AG04450 (cell line): ENCODE results near the gene PROB1. TPM values are rescaled to one million over a fixed set of nuclear protein-coding genes. Genes with fewer than 3 reads are reported as not detected.
A peak's percentile ranks its signal among the peaks of the same experiment; 100 is the strongest.

ENCODE experiments used
- CTCF ChIA-PET: fragments of 300-600, 350-600 bp; formaldehyde crosslinking; extraction: SDS; loops from one replicate; lab custom pipeline; 2022; ENCODE audit warnings: antibody characterized with exemption, inconsistent platforms; lab: Charles Lee
- POLR2A ChIA-PET: fragments of 350-600 bp; formaldehyde crosslinking; extraction: SDS; loops from one replicate; lab custom pipeline; 2021; ENCODE audit warnings: antibody characterized with exemption, inconsistent platforms; lab: Yijun Ruan, JAX
- DNase-seq: peaks from one replicate; pipeline ENCODE4 v3.0.0-alpha.2; 2011; ENCODE audit warnings: low read depth, low spot score
- H3K27ac ChIP-seq: one replicate; pipeline ENCODE4 v1.5.1; 2012; ENCODE audit warnings: low read depth, low read length, control low read depth
- H3K27me3 ChIP-seq: one replicate; pipeline ENCODE4 v1.6.0; 2012; ENCODE audit warnings: low read length; ENCODE audit not compliant: control insufficient read depth, insufficient read depth
- H3K4me3 ChIP-seq: 2 replicates; pipeline ENCODE4 v1.5.1; 2011; ENCODE audit warnings: mild to moderate bottlenecking, low read depth, low read length, control low read depth
- H3K9me3 ChIP-seq: 2 replicates; pipeline ENCODE4 v1.5.1; 2012; ENCODE audit warnings: low read length; ENCODE audit not compliant: control insufficient read depth, insufficient read depth
- polyA plus RNA-seq: library from polyadenylated mRNA; depleted of rRNA; stranded (reverse); fragments of >200 nt; gene quantifications from 2 replicates; pipeline ENCODE4 v1.2.3, GENCODE V29; 2011
- TF ChIP-seq, protein P1 (sequence below): IDR thresholded peaks from 2 replicates; pipeline ENCODE4 v1.5.1; 2011; ENCODE audit warnings: low read depth, low read length, control low read depth, inconsistent platforms

PROB1 gene
- polyA plus RNA-seq, 1 experiment, result 0.19 TPM

DNA sequence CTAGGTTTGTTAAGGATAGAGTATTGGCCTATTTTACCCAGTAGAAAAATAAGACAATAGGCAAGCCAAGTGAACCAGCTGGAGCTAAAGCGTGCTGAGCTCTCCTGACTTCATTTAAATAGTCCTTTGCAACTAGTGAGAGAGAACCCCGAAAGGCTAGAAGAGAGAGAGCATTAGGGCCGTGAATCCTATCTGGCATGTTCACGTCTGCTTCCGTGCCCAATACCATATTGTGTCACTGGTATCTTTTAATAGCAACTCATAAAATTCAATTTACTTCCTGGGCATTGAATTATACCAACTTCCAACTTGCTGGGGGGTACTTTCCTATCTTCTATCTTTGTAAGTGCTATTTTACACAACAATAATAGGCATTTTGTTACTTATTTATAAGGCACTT is 30.6 kb upstream of the PROB1 start:
- Histone ChIP-seq H3K4me3 (no peak overlapping the region), H3K27me3 (no peaks in the 10 kb centered on the region), H3K9me3 (no peaks in the 10 kb centered on the region), H3K27ac (no peak overlapping the region)
- CTCF ChIA-PET, result interaction anchor here (1.0 to 9.0 kb wide), 3 partner anchors 9 to 341 kb away, joined by 3 to 231 read pairs (median 4); no protein-coding TSS in a partner anchor
- TF ChIP-seq, protein P1, sequence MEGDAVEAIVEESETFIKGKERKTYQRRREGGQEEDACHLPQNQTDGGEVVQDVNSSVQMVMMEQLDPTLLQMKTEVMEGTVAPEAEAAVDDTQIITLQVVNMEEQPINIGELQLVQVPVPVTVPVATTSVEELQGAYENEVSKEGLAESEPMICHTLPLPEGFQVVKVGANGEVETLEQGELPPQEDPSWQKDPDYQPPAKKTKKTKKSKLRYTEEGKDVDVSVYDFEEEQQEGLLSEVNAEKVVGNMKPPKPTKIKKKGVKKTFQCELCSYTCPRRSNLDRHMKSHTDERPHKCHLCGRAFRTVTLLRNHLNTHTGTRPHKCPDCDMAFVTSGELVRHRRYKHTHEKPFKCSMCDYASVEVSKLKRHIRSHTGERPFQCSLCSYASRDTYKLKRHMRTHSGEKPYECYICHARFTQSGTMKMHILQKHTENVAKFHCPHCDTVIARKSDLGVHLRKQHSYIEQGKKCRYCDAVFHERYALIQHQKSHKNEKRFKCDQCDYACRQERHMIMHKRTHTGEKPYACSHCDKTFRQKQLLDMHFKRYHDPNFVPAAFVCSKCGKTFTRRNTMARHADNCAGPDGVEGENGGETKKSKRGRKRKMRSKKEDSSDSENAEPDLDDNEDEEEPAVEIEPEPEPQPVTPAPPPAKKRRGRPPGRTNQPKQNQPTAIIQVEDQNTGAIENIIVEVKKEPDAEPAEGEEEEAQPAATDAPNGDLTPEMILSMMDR, result no peak
- DNase-seq, result no peak
- POLR2A ChIA-PET, result no interaction called here

DNA sequence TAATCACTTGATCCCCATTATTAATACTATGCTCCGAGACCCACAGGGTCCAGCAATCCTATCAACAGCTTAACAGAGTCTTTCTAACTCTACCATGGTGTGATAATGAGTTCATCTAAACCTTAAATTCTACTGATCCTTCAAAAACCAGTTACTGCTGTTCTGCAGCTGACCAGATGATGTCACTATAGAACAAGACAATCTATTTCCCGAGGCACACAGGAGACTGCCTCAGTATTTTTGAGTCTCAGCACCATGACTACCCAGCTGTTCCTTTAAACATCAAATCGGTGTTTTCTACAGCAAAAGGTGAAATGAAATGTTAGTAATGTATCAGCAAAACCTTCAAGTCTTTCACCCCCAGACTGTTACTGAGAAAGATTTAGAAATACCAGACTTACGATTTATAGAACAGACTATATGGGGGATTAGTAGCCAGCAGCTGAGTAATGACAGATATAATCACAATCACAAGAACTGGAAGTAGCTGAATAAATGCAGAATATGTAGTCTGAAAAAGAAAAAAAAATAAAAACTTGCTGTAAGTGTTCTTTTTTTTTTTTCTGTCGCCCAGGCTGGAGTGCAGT is 27.5 kb upstream of the PROB1 start:
- TF ChIP-seq, protein P1, result peak; percentile 90
- ChIA-PET POLR2A (interaction anchor here (0.7 to 0.8 kb wide), 3 partner anchors 70 to 224 kb away, joined by 3 to 4 read pairs (median 3); partner anchors contain the start of gene SIL1), CTCF (interaction anchor here (0.6 to 9.0 kb wide), 37 partner anchors 8 to 343 kb away, joined by 3 to 231 read pairs (median 4); partner anchors contain the start of genes DNAJC18, SPATA24 and STING1)
- Histone ChIP-seq H3K27me3 (no peaks in the 10 kb centered on the region), H3K9me3 (no peaks in the 10 kb centered on the region), H3K4me3 (no peak overlapping the region), H3K27ac (no peak overlapping the region)
- DNase-seq, result peak; percentile 51

DNA sequence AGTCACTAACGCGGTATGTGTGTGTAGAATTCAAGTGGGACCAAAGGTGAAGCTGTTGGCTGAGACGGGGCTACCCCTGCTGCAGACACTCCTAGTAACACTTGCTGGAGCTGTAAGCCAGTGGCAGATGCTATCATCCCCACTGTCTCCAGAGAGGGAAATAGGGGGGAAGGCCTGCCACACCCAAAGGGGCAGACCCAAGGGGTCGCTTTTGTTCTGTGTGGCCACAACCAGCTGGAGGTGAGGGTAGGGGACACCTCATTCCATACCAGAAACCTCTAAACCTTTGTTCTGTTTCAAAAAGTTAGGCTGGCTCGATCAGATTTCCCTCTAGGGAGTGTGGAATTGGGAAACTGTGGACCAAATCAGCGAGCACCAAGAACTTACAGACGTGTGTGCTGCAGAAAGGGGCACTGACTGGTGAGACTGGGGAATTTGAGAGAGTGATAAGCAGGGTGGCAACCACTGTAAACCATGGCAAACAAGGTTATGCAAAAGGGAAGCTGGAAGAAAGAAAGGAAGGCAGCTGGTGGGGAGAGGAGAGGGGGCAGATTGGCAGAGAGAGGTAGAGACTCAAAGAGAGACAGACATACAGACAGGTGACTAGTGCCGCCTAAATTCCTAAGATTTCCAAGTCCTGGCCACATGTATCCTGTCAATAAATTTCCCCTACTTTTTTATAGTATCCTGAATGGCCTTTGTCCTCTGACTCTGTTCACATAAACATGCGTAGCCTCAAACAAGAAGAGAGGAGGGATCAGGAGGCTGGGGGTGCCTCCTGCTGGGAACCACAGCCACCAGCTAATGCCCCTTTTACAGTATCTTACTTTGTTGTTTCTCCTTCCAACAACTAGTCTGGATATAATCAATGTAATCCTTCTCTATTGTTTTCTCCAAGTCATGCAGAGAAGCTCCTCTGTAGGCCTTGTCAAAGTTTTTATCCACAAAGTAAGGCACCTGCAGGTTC is 24.6 kb upstream of the PROB1 start:
- no peak overlapping the region for H3K4me3 ChIP-seq
- no peak for DNase-seq
- ChIA-PET POLR2A (no interaction called here), CTCF (interaction anchor here (0.5 to 9.0 kb wide), 4 partner anchors 60 to 346 kb away, joined by 4 to 231 read pairs (median 6); no protein-coding TSS in a partner anchor)
- H3K9me3 ChIP-seq, result no peaks in the 10 kb centered on the region
- H3K27me3 ChIP-seq, result no peaks in the 10 kb centered on the region
- H3K27ac ChIP-seq, result no peak overlapping the region
- TF ChIP-seq, protein P1, result no peak

DNA sequence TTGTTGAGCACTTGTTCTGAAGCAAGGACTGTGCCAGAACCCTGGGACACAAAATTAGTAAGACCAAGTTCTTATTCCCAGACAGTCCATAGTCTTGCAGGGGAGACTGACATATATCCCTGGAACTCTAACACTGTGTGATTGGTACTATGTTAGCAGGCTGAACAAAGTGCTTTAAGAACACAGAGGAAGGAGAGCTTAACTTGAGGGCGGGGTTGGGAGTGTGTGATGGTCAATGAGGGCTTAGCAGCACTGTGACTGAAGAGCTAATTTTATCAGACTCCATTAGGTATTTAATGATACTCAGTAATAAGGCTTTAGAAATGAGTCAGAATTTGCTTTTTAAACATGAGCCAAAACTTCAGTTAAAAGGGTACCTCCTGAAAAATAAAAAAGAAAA is 23.9 kb upstream of the PROB1 start:
- POLR2A ChIA-PET, result no interaction called here
- Histone ChIP-seq H3K4me3 (no peak overlapping the region), H3K27me3 (no peaks in the 10 kb centered on the region), H3K27ac (no peak overlapping the region), H3K9me3 (no peaks in the 10 kb centered on the region)
- CTCF ChIA-PET, result interaction anchor here (0.7 to 9.0 kb wide), 2 partner anchors 12 to 96 kb away, joined by 5 to 231 read pairs; no protein-coding TSS in a partner anchor
- TF ChIP-seq, protein P1, result no peak
- no peak for DNase-seq
